GM21423 (cell line): Measurements from ENCODE around the gene NUMBL.
"Not testable (repeated sequence)": the region's sequence is repeated elsewhere in the genome, so short reads cannot be mapped to it uniquely, and the experiment has no call there.

Experiments
- ATAC-seq: cut with Tn5 transposase; IDR thresholded peaks from one replicate; pipeline ENCODE4 v1.9.1; 2021; ENCODE audit warnings: mild to moderate bottlenecking, moderate library complexity; ENCODE audit not compliant: unreplicated experiment

NUMBL gene

DNA sequence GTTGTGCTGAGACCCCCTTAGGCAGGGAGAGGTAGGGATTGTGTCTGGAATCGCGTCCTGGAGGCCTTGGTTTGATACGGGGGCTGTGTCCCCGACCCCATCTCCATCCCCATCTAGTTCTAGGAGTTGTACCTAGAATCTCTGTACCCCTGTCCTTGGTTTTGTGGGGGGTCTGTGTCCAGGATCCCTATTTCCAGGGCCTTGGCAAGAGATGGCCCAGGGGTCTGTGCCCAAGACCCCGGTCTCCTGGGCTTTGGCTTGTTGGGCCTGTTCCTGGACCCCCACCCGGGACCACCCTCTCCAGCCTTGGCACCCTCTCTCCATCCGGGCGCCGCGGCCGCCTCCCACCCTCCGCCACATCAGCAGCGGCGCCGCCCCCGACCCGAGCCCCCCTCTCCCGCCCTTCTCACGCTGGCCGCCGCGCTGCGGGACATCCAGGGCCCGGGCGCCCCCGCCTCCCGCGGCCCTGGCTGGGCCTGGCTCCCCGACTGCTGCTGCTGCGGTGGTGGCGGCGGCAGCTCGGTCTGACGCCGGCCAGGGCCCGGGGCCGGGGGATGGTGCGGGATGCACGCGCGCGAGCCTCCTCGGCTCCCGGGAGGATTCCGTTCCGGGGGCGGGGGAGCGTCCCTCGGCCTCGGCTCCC is at the start of gene NUMBL:
NUMBL (minus strand) TSS at position 602 of the 643 bp plus-strand sequence; CDS start at position 434, 168 bp downstream.
- ATAC-seq, result no peak

DNA sequence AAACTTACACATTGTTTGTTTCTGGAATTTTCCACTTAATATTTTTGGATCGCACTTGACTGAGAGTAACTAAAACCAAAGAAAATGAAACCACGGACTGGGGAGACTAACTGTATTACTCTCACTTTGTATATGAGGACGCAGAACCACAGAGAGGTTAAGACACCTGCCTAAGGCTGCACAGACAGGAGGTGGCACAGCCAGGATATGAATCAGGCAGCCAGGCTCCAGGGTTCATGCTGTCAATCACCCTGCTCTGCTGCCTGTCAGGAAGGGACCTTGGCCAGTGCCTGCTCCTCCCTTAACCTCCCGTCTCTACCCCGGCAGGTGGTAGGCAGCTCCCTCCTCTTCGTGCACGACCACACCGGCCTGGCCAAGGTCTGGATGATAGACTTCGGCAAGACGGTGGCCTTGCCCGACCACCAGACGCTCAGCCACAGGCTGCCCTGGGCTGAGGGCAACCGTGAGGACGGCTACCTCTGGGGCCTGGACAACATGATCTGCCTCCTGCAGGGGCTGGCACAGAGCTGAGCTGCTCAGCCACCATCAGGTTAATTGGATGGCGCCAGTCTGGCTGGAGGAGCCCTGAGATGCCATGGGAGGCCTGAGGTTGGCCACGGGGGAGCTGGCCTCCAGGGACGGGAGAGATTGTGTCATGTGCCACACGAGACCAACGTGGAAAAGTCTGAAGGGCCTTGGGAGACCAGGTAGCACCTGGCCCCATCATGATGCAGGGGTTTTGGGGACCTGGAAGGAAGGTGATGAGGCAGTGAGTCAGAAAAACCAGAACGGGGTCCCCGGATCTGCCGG is 48.8 kb upstream of the NUMBL start:
- ATAC-seq, result no peak

DNA sequence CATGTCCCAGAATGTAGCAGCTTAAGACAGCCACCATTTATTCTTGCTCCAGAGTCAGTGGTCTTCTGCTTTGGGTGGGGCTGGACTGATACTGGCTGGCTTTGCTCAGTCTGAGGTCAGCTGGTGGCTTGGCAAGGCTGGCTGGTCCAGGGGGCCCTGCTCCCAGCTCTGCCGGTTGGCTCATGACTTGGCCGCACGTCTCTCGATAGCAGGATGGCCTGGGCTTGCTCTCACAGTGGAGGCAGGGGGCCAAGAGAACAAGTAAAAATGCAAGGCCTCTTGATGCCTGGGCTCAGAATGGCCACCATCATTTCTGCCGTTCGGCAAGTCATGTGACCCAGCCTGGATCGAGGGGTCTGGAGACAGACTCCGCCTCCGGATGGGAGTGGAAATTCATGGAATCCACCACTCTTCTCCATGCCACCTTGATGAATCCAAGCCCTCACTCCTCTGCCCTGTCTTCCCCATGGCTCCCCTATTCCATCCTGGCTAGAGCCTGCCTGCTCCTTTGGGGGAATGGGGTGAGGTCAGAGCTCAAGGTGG is 46.7 kb upstream of the NUMBL start:
- no peak for ATAC-seq

DNA sequence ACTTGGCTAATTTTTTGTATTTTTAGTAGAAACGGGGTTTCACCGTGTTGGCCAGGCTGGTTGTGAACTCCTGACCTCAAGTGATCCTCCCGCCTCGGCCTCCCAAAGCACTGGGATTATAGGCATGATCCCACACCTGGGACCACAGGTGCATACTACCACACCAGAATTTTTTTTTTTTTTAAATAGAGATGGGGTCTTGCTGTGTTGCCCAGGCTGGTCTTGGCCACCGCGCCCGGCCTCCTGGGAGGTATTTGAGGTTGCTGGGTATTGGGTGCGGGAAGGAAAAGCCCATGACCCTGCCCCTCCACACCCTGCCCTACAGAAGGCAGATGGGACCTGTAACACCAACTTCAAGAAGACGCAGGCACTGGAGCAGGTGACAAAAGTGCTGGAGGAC is 46.2 kb upstream of the NUMBL start:
- ATAC-seq, result no peak

DNA sequence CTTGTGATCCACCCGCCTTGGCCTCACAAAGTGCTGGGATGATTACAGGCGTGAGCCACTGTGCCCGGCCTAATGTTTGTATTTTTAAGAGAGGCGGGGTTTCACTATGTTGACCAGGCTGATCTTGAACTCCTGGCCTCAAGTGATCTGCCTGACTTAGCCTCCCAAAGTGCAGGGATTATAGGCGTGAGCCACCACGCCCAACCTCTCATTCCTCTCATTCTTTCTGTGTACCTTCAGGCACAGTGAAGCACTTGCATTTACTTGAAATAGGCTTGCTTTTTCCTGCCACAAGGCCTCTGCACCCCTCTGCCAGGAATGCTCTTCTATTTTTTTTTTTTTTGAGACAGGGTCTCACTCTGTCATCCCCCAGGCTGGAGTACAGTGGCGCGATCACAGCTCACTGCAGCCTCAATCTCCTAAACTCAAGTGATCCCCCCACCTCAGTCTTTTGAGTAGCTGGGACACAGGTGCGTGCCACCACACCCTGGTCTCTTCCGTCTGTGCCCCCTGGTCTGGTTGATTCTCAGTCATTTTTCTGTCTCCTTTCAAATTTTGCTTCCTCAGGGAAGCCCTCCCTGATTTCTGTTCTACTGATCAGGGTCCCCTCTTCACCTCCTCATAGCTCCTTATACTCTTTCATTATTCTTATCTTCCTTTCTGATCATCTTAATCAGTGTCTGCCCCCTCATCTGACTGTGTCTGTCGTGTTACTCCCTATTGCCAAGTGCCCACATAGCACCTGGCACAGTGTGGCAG is 44.7 kb upstream of the NUMBL start:
- no peak for ATAC-seq

DNA sequence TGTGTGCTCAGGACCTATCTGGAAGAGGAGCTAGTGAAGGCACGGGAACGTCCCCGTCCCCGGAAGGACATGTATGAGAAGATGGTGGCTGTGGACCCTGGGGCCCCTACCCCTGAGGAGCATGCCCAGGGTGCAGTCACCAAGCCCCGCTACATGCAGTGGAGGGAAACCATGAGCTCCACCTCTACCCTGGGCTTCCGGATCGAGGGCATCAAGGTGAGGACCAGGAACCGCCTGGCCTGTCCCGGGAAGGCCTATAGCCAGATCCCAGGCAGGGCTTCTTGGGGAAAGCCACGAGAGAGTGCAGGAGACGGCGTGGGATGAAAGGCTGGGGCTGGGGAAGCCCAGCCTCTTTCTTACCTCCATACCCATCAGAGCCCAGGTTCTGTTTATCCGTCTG is 42.7 kb upstream of the NUMBL start:
- no peak for ATAC-seq

DNA sequence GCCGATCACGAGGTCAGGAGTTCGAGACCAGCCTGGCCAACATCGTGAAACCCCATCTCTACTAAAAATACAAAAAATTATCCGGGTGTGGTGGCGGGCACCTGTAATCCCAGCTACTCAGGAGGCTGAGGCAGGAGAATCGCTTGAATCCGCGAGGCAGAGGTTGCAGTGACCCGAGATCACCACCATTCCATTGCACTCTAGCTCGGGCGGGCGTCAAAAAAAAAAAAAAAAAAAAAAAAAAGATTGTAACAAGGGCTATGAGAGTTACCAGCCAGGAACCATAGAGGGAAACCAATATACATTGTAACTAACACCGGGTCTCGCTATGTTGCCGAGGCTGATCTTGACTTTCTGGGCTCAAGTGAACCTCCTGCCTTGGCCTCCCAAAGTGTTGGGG is 41.9 kb upstream of the NUMBL start:
- ATAC-seq, result not testable (repeated sequence)

DNA sequence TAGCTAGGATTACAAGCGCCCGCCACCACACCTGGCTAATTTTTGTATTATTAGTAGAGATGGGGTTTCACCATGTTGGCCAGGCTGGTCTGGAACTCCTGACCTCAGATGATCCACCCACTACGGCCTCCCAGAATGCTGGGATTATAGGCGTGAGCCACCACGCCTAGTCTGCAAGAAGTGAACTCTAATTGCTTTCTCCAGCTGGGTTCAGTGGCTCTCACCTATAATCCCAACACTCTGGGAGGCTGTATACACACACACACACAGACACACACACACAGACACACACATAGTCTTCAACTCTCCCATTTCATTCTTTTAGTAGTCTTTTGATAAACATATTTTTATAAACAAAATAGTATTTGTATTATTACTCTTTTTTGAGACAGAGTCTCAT is 39.6 kb upstream of the NUMBL start:
- not testable (repeated sequence) for ATAC-seq

DNA sequence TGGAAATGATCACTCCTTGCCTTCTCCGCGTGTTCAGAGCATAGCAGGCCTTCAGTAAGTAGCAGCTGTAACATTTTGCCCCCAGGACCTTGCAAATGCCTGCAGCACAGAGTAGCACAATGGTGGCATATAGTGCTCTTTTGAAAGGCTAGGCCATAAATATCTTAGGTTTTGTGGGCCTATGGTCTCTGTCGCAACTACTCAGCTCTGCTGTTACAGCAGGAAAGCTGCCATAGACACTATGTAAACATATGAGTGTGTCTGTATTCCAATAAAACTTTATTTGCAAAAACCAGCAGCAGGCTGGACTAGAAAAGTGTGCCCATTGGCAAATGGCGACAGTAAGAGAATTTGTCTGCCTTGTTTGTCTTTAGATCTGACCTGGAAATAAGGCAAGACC is 35.8 kb upstream of the NUMBL start:
- ATAC-seq, result no peak

DNA sequence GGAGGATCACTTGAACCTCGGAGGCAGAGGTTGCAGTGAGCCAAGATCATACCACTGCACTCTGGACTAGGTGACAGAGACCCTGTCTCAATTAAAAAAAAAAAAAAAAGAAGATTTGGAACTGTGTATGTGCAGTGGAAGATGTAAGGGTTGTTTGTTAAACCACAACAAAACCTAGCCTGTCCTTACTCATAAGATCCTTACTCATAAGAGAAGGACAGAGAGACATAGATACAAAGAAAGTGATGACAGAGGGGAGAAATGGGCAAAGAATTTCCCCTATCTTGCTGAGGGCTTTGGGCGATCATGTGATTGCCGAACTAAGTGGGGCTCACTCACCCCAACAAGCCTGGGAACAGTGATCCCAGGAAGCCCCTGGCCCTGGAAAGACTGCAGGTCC is 34.4 kb upstream of the NUMBL start:
- ATAC-seq, result no peak

DNA sequence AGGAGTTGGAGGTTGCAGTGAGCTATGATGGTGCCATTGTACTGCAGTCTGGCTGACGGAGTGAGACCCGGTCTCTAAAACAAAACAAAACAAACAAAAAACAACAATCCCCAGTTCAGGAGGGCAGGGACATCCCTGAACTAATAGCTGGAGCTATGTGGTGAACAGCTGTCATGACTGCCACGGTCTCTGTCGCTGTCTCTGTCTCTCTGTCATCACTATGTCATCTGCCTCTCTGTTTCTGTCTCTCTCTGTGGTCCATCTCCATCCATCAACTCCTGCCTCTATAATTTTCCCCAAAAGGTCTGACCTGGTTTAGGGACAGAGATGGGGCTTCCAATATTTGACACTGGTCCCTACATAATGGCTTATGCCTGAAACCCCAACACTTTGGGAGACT is 33.9 kb upstream of the NUMBL start:
- ATAC-seq, result no peak

DNA sequence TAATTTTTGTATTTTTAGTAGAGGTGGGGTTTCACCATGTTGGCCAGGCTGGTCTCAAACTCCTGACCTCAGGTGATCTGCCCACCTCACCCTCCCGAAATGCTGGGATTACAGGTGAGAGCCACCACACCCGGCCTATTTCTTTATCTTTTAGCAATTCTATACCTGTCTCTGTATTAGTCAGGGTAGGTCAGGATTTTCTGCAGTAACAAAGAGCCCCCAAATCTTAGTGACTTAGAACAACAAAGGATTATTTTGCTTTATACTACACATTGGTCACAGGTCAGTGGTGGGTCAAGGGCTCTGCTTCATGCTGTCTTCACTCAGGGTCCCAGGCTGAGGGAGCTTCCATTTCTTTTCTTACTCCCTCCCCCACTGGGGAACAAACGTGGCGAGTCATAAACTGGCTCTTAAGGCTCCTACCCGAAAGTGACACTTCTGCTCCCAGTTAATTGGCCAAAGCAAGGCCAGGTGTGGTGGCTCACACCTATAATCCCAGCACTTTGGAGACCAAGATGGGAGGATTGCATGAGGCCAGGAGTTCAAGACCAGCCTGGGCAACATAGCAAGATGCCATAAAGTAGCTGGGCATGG is 33.3 kb upstream of the NUMBL start:
- no peak for ATAC-seq

DNA sequence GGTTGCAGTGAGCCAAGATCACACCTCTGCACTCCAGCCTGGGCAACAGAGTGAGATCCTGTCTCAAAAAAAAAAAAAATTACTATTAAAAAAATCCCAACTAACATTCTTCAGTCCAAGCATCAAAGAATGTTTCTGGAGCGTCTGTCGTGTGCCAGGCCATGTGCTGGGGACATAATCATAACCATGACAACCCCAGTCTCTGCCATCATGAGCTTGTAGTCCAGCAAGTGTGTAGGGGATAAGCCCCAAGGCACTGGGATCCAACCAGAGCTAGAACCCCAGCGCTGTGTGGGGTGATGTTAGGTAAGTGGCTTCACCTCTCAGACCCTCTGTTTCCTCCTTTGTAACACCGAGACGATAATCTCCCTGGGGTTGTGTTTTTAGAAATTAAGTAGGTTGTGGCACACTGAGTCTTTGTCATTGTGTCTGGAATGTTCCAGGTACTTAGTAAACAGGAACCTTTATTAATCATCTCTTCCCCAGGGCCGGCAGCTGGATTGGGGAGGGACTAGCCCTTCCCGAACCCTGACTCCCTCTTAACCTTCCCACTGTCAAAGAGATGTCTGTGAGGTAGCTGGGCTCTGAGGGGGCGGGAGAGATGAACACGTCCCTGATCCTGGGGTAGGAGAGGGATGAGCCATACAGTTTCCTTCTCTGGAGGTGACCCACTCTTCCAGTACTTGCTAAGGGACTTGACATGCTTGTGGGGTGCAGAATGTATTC is 31.6 kb upstream of the NUMBL start:
- ATAC-seq, result no peak

DNA sequence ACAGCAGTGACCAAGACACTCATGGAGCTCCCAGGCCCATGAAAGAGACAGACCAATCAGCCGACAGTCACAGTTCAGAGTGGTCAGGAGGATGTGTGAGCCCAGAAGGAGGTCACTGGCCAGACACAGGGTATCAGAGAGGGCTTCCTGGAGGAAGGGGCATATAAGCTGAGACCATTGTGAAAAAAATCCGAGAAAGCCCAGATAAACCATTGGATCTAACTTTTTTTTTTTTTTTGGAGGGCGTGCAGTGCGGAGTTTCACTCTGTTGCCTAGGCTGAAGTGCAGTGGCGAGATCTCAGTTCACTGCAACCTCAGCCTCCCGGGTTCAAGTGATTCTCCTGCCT is 30.7 kb upstream of the NUMBL start:
- ATAC-seq, result no peak

DNA sequence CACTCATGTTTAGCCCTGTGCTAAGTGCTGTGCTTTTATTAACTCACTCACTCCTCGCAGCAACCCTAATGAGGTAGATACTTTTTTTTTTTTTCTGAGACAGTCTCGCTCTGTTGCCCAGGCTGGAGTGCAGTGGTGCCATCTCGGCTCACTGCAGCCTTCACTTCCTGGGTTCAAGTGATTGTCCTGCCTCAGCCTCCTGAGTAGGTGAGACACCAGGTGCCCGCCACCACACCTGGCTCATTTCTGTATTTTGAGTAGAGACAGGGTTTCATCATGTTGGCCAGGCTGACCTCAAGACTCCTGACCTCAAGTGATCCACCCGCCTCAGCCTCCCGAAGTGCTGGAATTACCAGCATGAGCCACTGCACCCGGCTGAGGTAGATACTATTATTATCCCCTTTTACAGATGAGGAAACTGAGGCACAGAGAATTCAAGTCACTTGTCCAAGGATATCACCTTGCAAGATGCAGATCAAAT is 29.0 kb upstream of the NUMBL start:
- no peak for ATAC-seq

DNA sequence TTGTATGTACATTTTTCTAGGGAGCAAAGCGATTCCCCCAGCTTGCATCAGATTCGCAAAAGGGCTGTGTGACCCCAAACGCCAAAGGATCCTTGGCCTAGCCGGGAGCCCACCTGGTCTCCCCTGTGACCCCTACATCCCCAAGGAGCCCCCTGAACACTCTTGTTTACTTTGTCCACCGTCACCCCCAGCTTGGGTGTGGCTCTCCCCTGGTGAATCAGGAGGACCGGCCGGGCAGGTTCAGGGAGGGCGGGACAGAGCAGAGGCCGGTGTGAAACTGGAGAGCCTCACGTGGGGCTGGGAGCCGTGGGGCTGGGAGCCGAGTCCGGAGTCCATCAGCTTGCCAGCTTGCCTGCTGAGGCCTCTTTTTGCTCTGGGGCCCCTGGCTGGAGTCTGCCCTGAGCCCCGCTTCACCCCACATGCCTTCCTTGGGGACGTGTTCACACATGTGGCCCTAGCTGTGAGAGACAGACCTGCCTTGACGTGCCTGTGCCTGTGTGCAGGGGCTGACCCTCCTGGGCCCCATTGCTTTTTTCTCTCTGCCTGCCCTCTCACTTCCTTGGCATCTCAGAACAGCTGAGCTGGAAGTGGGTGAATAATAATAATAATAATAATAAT is 28.4 kb upstream of the NUMBL start:
- ATAC-seq, result no peak

DNA sequence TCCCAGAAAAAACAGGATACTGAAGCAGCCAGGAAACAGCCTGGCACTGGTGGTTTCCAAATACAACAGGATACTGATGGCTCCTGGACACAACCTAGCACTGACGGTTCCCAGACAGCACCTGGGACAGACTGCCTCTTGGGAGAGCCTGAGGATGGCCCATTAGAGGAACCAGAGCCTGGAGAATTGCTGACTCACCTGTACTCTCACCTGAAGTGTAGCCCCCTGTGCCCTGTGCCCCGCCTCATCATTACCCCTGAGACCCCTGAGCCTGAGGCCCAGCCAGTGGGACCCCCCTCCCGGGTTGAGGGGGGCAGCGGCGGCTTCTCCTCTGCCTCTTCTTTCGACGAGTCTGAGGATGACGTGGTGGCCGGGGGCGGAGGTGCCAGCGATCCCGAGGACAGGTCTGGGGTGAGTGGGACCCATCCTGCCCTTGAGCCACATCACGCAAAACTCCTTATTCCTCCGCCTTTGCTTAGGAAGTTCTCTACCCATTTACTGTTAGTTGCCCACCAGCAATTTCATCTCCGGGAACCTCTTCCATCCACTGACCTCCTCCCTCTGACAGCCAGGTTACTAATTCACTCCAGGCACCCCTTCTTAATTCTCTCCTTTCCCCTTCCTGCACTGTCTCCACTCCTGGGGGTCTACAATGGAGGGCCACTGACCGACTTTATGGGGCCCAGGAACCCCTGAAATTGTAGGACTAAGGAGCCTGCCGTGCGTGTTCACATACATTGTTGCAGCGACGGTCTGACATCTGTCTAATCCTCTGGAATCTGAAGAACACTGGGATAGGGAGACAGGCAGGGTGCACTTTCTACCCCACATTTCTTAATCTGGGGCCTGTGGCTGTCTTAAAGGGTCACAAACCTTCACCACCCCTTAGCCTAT is 27.7 kb upstream of the NUMBL start:
- no peak for ATAC-seq

DNA sequence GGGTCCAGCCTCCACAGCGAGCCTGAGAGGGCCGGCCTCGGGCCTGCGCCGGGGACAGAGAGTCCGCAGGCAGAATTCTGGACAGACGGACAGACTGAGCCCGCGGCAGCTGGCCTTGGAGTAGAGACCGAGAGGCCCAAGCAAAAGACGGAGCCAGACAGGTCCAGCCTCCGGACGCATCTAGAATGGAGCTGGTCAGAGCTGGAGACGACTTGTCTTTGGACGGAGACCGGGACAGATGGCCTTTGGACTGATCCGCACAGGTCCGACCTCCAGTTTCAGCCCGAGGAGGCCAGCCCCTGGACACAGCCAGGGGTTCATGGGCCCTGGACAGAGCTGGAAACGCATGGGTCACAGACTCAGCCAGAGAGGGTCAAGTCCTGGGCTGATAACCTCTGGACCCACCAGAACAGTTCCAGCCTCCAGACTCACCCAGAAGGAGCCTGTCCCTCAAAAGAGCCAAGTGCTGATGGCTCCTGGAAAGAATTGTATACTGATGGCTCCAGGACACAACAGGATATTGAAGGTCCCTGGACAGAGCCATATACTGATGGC is 27.0 kb upstream of the NUMBL start:
- ATAC-seq, result no peak
